Placental pericyte (primary cell): ENCODE data around the gene SPDEF. TPM values are rescaled to one million over a fixed set of nuclear protein-coding genes. Genes with fewer than 3 reads are reported as not detected.

Source experiments
- total RNA-seq: library from RNA; depleted of rRNA; stranded (reverse); fragments of >200 nt; gene quantifications from 2 replicates; pipeline ENCODE4 v1.2.3, GENCODE V29; 2012

SPDEF gene
- total RNA-seq = not detected in 2 replicates

DNA sequence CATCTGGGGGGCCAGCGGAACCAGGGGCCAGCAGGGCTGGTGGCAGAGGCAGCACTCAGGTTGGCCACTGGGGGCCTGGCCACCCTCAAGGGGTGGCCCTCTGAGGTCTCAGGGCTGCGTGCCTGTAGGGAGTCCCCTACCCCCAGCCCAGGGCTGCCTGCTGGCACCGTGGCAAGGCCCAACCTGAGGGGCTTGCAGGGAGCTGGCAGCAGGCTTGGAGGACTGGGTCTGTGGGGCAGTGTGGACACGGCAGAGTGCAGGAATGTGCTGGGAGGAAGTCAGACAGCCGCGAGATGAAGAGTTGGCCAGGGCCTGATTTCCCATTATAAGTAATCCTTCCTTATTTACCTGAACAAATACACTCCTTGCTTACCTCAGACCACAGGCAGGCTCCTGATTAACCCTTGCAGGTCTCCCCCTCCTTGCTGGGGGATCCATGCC, at the start of gene SPDEF:
TSS of gene SPDEF (minus strand) at position 299 of the 441 bp plus-strand sequence. CDS start 11,874 bp downstream, outside the sequence.

Other genes starting within 250 kb of the SPDEF start
- gene NUDT3, start 163.7 kb downstream of the SPDEF start, total RNA-seq = 14.2 and 24.1 TPM in 2 replicates
- gene RPS10, start 130.3 kb downstream of the SPDEF start, total RNA-seq = 1,327 and 2,443 TPM in 2 replicates
- gene PACSIN1, start 90.3 kb downstream of the SPDEF start, total RNA-seq = not detected in 2 replicates
- 46.2 and 58.0 TPM in 2 replicates for gene ILRUN, start 140.4 kb upstream of the SPDEF start, total RNA-seq
- 70.5 and 72.7 TPM in 2 replicates for gene SNRPC, start 201.2 kb upstream of the SPDEF start, total RNA-seq
- 7.7 and 16.4 TPM in 2 replicates for gene BLTP3A, start 235.8 kb upstream of the SPDEF start, total RNA-seq